Panc1 (cell line): ENCODE results near the gene GPR37L1. TPM values are rescaled to one million over a fixed set of nuclear protein-coding genes. Genes with fewer than 3 reads are reported as not detected.

ENCODE experiments used
- total RNA-seq: library from RNA; stranded (reverse); gene quantifications from one replicate; pipeline ENCODE4 v1.2.1, GENCODE V29; 2021; ENCODE audit not compliant: unreplicated experiment

The GPR37L1 gene
- total RNA-seq, 1 experiment from 2014 or later, result 0.44 TPM

Other genes with a start within 250 kb of the GPR37L1 start
- 38.2 TPM for gene SHISA4, start 234.0 kb upstream of the GPR37L1 start, total RNA-seq
- 0.13 TPM for gene LMOD1, start 176.4 kb upstream of the GPR37L1 start, total RNA-seq
- gene TIMM17A, start 167.4 kb upstream of the GPR37L1 start, total RNA-seq, result 118 TPM
- 99.8 TPM for gene RNPEP, start 140.3 kb upstream of the GPR37L1 start, total RNA-seq
- 126 TPM for gene ELF3, start 112.3 kb upstream of the GPR37L1 start, total RNA-seq
- 62.6 TPM for gene ARL8A, start 21.8 kb downstream of the GPR37L1 start, total RNA-seq
- gene PTPN7, start 37.7 kb downstream of the GPR37L1 start, total RNA-seq, result 0.33 TPM
- gene LGR6, start 70.9 kb downstream of the GPR37L1 start, total RNA-seq, result 0.08 TPM
- gene UBE2T, start 219.0 kb downstream of the GPR37L1 start, total RNA-seq, result 67.8 TPM
- gene PPP1R12B, start 225.8 kb downstream of the GPR37L1 start, total RNA-seq, result 13.1 TPM